NK-92 (cell line): ENCODE results near the gene CDH13.

ENCODE experiments used
- DNase-seq: peaks from one replicate; lab custom pipeline; 2025; ENCODE audit not compliant: unreplicated experiment; lab: John Stamatoyannopoulos, UW

The CDH13 gene

DNA sequence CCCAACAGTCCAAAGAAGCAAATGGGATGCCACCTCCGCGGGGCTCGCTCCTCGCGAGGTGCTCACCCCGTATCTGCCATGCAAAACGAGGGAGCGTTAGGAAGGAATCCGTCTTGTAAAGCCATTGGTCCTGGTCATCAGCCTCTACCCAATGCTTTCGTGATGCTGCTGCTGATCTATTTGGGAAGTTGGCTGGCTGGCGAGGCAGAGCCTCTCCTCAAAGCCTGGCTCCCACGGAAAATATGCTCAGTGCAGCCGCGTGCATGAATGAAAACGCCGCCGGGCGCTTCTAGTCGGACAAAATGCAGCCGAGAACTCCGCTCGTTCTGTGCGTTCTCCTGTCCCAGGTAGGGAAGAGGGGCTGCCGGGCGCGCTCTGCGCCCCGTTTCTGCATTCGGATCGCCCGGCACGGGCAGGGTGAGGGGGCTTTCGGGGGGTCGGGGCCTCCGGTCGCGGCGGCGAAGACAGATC is at the start of gene CDH13:
CDH13 (plus strand) TSS at position 179 of the 471 bp plus-strand sequence.
- DNase-seq: no peak

DNA sequence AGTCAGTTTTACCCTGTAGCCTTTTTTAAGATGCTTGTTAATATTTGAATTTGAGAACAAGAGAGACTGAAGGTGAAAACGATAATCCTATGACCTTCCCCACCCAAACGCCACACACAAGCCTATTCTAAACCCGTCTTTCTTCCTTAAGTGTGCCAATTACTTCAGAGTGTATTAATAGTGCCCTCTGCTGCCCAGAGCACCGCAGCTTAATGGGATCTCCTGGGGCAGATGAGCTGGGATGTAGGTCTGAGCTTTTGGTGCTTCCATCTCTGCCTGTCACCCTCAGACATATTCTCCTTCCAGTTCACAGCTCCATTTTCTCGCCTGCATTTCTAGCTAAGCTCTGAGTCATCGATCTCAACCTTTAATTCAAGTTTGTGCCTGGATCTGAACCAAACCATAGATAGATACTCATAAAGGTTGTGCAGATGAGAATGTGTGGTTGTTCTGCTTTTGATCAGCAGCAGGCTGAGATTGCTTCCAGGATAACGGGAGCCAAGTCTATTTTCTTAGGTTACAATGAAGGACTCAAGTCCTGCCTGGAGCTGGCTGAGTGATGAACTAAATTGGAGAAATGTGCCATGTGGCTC is 46.4 kb upstream of the CDH13 start:
- DNase-seq: no peak

GRCh38 chr16:82582975-82583374 is 43.8 kb upstream of the CDH13 start:
- DNase-seq: no peak

DNA sequence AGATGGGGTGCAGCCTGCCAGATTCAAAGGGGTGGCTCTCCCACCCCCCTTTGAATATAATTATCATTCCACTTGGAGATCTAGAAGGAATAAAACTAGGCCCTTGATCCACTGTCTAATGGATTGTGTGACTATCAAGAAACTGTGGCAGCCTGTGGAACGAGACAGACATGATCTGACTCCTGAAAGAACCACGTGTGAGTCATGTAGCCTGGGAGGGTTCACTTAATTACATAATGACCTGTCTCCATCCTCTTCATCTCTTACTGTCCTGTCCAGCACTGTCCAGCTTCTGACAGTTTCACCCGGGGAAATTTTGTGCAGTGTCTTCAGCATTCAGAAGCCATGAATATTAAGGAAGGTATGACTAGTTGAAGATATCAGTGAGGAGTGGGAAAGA is 43.3 kb upstream of the CDH13 start:
- no peak for DNase-seq

GRCh38 chr16:82584553-82585152 is 42.1 kb upstream of the CDH13 start:
- no peak for DNase-seq

- no peak for DNase-seq
Observed at GRCh38 chr16:82585675-82586074, 41.1 kb upstream of the CDH13 start.

GRCh38 chr16:82586130-82586529 is 40.6 kb upstream of the CDH13 start:
- DNase-seq: no peak

DNA sequence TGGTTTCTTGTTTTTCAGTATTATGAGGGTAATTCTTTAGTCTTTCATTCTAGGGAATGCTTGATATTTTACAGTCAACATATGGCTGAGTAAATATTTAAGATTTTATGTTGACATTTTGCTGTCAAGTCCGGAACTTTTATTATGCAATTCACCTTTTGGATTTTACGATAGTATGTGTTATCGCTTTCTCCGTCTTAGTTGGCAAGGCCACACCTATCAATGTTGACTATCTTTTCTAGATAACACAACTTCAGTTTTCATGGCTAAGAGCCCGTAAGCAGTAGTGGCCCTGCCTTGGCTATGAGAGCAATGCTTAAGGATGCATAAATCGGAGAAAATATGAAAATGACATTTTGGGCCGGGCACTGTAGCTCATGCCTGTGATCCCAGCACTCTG is 39.5 kb upstream of the CDH13 start:
- no peak for DNase-seq

- DNase-seq: no peak
Observed at GRCh38 chr16:82589407-82589806, 37.4 kb upstream of the CDH13 start.

DNA sequence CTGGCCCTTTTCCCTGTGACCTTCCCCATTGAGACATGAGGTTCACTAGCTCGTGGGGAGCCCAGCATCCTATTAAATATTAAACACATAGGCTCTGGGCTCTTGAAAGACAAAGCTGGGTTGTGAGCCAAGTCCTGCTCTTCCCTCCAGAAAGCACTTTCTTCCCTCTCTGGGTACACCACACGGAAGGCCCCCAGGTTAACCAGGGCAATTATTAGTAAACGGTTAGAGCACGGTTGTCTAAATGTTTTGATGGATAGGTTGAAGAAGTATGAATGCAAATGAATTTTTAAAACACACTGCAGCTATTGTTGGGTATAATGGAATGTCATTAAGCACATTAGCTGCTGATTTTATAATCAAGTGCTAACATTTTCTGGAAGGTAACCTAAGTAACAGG is 32.7 kb upstream of the CDH13 start:
- DNase-seq: no peak

GRCh38 chr16:82598771-82599170 is 28.0 kb upstream of the CDH13 start:
- no peak for DNase-seq

DNA sequence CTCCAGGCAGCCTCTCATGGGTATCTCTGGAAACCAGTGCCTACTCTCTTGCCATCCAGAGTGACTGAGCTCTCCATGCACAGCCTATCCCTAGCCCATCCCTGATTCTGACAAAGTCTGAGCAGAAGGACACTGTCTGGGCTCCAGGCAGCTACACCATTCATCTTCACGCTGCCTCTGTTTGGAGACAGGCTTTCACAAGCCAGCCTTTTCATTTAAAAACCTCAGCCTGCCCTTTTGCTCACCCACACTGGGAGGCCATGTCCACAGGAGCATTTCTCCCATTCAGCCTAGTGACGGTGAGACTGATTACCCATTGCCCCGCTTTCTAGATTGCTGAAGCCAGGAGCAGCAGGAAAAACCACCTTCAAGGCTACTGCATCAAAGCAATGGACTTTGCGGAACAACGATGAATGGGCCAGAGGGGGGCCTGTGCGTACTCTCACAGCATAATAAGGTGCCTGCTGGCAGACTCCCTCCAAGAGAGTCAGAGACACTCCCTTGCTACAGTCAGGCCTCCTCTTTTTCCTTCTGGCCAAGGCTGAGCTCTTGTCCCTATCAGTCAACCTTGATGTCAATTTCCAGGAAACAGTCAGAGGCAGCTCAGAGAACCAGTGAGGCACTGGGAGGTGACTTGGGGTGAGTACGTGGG is 24.7 kb upstream of the CDH13 start:
- no peak for DNase-seq

DNA sequence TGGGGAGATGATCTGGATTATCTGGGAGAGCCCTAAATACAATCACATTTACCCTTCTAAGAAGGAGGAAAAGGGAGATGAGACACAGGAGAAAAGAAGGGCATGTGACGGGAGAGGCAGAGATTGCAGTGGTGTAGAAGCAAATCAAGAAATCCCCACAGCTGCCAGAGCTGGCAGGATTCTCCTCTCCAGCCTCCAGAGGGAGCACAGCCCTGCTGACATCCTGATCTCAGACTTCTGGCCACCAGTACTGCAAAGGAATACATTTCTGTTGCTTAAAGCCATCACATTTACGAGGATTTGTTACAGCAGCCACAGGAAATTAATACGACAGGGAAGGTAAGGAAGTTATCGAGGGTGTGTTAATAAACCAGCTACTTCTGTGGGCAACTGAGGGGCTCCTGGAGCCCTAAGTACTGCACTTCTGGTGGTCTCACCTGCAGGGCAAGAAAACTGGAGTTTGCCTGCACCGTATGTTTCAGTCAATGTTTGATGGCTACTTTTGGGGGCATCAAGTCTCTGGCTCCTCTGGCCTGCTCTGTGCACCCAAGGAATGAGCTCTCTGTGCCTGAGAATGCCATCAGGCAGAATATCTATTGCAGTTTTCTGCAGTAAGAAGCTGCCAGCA is 22.9 kb upstream of the CDH13 start:
- DNase-seq: no peak

- no peak for DNase-seq
Observed at GRCh38 chr16:82605076-82605475, 21.7 kb upstream of the CDH13 start.

- DNase-seq: no peak
Observed at GRCh38 chr16:82605863-82606620, 20.7 kb upstream of the CDH13 start.

DNA sequence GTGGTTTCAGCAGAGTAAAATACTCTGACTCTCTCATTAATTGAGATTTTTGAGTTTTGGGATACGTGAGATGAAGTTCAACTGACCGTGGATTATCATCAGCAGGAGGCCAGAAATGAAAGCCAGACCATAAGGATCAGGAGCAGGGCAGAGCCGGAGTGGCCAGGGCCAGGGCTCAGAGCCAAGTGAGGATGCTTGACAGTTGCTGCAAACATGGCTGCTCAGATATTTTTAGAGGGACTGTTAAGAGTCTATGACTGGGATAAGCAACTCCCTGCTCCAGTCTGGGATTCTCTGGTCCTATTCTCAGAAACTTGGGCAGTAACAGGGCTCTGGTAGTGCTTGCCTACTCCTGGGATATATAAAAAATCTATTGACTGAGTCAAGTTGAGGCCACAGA is 17.6 kb upstream of the CDH13 start:
- no peak for DNase-seq

GRCh38 chr16:82612263-82612662 is 14.5 kb upstream of the CDH13 start:
- no peak for DNase-seq

DNA sequence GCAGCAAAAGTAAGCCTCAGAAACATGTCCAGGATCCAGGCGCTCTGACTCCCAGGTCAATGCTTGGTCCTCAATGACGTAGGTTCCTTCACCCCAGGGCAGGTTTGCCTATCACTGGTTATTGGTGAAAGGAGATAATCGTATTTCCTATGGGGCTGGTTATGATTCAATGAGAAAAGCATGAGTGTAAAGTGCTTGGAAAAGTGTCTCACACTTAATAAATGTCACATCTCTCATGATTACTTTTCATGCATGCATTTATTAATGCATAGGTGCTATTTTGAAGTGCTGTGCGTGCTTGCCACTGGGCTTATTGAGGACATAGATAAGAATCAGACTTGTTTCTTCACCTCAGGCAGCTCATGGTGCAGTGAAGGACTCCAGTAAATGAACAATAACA is 10.4 kb upstream of the CDH13 start:
- DNase-seq: no peak

DNA sequence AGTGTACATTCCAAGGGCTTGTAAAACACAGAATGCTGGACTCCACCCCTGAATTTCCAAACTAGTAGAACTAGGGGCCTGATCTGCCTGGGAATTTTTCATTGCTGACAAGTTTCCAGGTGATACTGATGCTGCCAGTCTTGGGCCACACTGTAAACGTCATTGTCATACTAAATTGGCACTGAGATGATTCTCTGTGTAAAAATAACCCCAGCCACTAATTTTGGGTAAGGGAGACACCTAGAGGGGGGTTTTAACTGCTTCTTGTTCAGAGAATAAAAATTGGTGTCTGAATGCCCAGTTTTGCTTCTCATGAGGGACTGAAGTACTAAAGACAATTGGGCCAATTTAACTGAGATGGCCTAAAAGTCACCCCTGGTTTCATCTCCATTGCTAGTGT is 5.0 kb upstream of the CDH13 start:
- no peak for DNase-seq

DNA sequence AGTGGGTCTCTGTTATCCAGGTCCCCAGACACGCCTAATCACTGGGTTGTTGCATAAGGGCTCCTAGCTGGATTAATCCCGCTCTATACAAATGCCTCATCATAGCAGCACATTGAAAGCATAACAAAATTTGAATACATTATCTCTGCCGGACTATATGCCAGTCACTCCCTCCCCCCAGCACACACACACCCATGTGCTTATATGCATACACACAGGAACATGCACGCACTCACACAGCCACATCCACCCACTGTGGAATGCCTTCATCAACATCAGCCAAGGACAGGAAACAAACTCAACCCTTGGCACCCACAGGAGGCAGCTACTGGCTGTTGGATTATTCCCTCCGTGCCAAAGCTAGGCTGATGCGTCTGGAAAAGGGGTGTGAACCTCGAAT is 3.5 kb upstream of the CDH13 start:
- no peak for DNase-seq
